HL-60/S4 (cell line): ENCODE data around the gene NACA2.
"Not testable (repeated sequence)": the region's sequence is repeated elsewhere in the genome, so short reads cannot be mapped to it uniquely, and the experiment has no call there.

Experiments used
- in situ Hi-C: fragments of 300-500 bp; cut with MboI; formaldehyde crosslinking; loops from 2 replicates; pipeline ENCODE4 v1.14.3; 2022; ENCODE audit warnings: low sequenced_read_pairs

The NACA2 gene

GRCh38 chr17:61591018-61591417, at the start of gene NACA2:
NACA2 (minus strand) TSS chr17:61591219; CDS start chr17:61591180, 39 bp downstream.
- in situ Hi-C loops: no loop called here

DNA sequence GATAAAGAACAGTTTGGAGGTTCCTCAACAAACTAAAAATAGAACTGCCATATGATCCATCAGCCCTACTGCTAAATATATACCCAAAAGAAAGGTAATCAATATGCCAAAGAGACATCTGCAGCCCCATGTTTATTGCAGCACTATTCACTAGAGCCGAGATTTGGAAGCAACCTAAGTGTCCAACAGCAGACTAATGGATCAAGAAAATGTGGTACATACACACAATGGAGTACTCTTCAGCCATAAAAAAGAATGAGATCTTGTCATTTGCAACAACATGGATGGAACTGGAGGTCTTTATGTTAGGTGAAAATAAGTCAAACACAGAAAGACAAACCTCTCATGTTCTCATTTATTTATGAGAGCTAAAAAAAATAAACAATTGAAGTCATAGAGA, 48.8 kb upstream of the NACA2 start:
- in situ Hi-C loops: loop anchor here (5.0 kb wide), 1 partner anchor 197 kb away; no protein-coding TSS in a partner anchor

GRCh38 chr17:61638087-61638486, 47.1 kb upstream of the NACA2 start:
- in situ Hi-C loops: loop anchor here (5.0 kb wide), 1 partner anchor 199 kb away; no protein-coding TSS in a partner anchor

GRCh38 chr17:61635913-61636432, 45.0 kb upstream of the NACA2 start:
- in situ Hi-C loops: loop anchor here (5.0 kb wide), 1 partner anchor 201 kb away; no protein-coding TSS in a partner anchor

- in situ Hi-C loops: loop anchor here (5.0 kb wide), 1 partner anchor 202 kb away; no protein-coding TSS in a partner anchor
These were observed 44.0 kb upstream of the NACA2 start for GRCh38 chr17:61634942-61635538.

DNA sequence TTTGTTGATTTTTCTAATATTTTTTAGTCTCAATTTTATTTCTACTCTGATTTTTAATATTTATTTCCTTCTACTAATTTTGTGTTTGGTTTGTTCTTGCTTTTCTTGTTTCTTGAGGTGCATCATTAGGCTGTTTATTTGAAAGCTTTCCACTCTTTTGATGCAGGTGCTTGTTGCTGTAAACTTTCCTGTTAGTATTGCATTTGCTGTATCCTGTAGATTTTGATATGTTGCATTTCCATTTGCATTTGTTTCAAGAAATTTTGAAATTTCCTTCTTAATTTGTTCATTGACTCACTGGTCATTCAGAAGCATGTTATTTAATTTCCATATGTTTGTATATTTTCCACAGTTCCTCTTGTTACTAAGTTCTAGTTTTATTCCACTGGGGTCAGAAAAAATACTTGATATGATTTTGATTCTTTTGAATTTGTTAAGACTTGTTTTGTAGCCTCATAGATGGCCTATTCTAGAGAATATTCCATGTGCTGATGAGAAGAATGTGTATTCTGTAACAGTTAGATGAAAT, 43.1 kb upstream of the NACA2 start:
- in situ Hi-C loops: no loop called here

DNA sequence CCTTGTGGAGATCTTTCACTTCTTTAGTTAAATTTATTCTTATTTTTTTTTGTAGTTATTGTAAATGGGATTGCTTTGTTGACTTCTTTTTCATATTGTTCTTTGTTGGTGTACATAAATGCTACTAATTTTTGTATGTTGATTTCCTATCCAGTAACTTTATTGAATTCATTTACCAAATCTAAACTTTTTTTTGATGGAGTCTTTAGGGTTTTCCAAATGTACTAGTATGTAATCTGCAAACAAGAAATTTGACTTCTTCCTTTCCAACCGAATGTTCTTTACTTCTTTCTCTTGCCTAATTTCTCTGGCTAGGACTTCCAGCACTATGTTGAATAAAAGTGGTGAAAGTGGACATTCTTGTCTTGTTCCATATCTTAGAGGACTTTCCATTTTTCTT, 41.8 kb upstream of the NACA2 start:
- in situ Hi-C loops: no loop called here

GRCh38 chr17:61631800-61632199, 40.8 kb upstream of the NACA2 start:
- in situ Hi-C loops: no loop called here

DNA sequence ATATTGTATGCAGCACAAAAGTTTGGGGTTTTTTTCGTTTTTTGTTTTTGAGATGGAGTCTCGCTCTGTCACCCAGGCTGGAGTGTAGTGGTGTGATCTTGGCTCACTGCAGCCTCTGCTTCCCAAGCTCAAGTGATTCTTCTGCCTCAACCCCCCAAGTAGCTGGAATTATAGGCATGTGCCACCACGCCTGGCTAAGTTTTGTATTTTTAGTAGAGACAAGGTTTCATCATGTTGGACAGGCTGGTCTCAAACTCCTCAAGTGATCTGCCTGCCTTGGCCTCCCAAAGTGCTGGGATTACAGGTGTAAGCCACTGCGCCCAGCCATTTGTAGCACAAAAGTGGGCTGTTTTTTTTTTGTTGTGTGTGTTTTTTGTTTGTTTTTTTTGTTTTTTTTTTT, 37.1 kb upstream of the NACA2 start:
- in situ Hi-C loops: not testable (repeated sequence)

DNA sequence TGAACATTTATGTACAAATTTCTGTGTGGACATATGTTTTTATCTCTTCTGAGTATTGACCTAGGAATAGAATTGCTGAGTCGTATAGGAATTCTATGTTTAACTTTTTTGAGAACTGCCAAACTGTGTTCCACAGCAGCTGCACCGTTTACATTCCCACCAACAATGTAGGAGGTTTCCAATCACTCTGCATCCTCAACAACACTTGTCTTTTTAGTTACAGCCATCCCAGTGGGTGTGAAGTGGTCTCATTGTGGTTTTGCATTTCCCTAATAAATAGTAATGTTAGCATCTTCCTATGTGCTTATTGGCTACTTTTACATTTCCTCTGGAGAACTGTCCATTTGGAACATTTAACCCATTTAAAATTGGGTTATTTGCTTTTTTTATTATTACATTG, 36.6 kb upstream of the NACA2 start:
- in situ Hi-C loops: no loop called here

- in situ Hi-C loops: no loop called here
These were observed 36.1 kb upstream of the NACA2 start for GRCh38 chr17:61627125-61627524.

GRCh38 chr17:61625564-61625963, 34.5 kb upstream of the NACA2 start:
- in situ Hi-C loops: no loop called here

GRCh38 chr17:61624951-61625350, 33.9 kb upstream of the NACA2 start:
- in situ Hi-C loops: no loop called here

DNA sequence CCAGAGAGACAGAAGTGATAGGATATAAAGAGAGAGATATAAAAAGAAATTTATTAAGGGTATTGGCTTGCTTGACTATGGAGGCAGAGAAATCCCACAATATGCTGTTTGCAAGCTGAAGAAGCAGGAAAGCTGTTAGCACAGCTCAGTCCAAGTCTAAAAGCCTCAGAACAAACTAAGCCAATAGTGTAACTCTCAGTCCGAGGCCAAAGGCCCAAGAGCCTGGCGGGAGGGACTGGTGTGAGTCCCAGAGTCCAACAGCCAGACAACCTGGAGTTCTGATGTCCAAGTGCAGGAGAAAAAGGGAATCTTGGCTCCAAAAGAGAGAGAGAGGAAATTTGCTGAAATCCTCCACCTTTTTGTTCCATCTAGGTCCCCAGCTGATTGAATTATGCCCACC, 30.3 kb upstream of the NACA2 start:
- in situ Hi-C loops: no loop called here

DNA sequence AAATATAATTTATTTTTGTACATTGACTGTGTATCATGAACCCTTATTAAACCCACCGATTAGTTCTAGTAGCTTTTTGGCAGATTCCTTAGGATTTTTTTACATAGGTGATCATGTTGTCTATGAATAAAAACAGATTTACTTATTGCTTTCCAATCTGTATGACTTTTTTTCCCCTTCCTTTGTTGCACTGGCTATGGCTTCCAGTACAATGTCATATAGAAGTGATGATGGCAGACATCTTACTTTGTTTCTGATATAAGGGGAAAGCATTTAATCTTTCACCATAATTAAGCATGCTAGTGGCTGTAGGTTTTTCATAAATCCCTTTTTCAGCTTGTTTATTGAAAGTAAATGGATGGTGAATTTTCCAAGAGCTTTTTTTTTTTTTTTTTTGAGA, 28.9 kb upstream of the NACA2 start:
- in situ Hi-C loops: no loop called here

GRCh38 chr17:61619493-61619892, 28.5 kb upstream of the NACA2 start:
- in situ Hi-C loops: no loop called here

GRCh38 chr17:61618950-61619349, 27.9 kb upstream of the NACA2 start:
- in situ Hi-C loops: no loop called here

DNA sequence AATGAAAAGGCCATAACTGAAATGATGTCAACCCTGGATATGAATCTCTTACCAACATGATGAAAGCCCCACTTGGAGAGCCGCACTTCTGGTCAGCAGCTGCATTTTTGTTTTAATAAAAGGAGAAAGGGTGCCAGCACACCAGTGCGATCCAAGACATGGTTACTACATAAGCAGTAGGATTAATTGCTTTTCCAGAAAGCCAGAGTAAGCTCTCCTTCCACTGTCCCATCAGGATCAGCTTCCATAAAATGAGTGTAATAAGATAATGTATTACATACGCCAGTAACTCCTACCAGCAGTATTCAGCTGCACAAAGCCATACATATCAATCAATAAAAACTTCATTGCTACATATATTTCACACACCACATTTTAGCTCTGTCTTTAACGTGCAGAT, 26.3 kb upstream of the NACA2 start:
- in situ Hi-C loops: no loop called here

GRCh38 chr17:61616783-61617182, 25.8 kb upstream of the NACA2 start:
- in situ Hi-C loops: no loop called here

- in situ Hi-C loops: no loop called here
These were observed 23.2 kb upstream of the NACA2 start for GRCh38 chr17:61614219-61614618.

- in situ Hi-C loops: no loop called here
These were observed 20.3 kb upstream of the NACA2 start for GRCh38 chr17:61611323-61611722.

DNA sequence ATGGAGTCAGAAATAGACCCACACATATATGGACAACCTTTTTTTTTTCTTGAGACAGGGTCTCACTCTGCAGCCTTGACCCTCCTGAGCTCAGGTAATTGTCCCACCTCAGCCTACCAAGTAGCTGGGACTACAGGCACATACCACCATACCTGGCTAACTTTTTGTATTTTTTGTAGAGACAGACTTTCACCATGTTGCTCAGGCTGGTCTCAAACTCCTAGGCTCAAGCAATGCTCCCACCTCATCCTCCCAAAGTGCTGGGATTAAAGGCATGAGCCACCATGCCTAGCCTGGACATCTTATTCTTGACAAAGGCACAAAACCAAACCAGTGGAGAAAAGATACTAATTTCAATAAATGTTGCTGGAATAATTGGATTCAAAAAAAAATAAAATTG, 14.7 kb upstream of the NACA2 start:
- in situ Hi-C loops: no loop called here

- in situ Hi-C loops: no loop called here
These were observed 10.3 kb upstream of the NACA2 start for GRCh38 chr17:61601297-61601696.
